ENCODE measurements around the gene TSKU. TPM values are rescaled to one million over a fixed set of nuclear protein-coding genes. Genes with fewer than 3 reads are reported as not detected.
"Not testable (repeated sequence)": the region's sequence is repeated elsewhere in the genome, so short reads cannot be mapped to it uniquely, and the experiment has no call there.

TSKU gene
- total and polyA plus RNA-seq, 9 of the 15 experiments (the other 6 are each of a cell fraction or from before 2014, with no cell fraction given): 0.60 to 11.9 (median 8.4) TPM

DNA sequence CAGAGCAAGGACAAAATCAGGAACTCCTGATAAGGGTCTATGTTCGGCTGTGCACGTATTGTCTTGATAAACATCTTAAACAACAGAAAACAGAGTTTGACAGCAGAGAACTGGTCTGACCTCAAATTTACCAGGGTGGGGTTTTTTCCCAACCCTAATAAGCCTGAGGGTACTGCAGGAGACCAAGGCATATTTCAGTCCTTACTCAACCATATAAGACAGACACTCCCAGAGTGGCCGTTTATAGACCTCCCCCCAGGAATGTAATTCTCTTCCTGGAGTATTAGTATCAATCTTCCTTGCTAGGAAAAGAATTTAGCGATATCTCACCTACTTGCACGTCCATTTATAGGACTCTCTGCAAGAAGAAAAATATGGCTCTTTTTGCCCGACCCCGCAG, 32.5 kb downstream of the TSKU start:
- H4K20me1 ChIP-seq (replicated peaks; ENCODE audit: control insufficient read depth, insufficient read depth, low read length); H2AFZ ChIP-seq (ENCODE audit: low read depth, low read length); H3K4me2 ChIP-seq (ENCODE audit: insufficient read depth, low read length); intact Hi-C loops (cut with micrococcal nuclease); BruUV-seq (replicated peaks); ATAC-seq; DNase-seq (ENCODE audit: extremely low read depth in 1 of 4, low spot score in 3 of 4); H3K27ac ChIP-seq (ENCODE audit: extremely low read depth, low read depth, low read length); H3K9me1 ChIP-seq (ENCODE audit: control insufficient read depth, insufficient read depth, low read length); H3K79me2 ChIP-seq (ENCODE audit: control insufficient read depth, insufficient read depth, low read length); CTCF ChIA-PET (ENCODE audit: low intra/inter-chr PET ratio); H3K9me3 ChIP-seq (replicated peaks; ENCODE audit: control insufficient read depth, insufficient read depth, low read depth, low read length); H3K4me1 ChIP-seq (replicated peaks in 1 of 2; ENCODE audit: control insufficient read depth in 2 of 2, insufficient read depth in 2 of 2, low read length in 2 of 2); in situ Hi-C loops (cut with MboI); H3K4me3 ChIP-seq; H3K36me3 ChIP-seq (ENCODE audit: control insufficient read depth, insufficient read depth, low read length); H3K27me3 ChIP-seq (ENCODE audit: control insufficient read depth in 2 of 2, insufficient read depth in 2 of 2, low read length in 2 of 2); FAIRE-seq; H3K9ac ChIP-seq (ENCODE audit: insufficient read depth in 1 of 2, low read depth in 2 of 2, low read length in 2 of 2); TF ChIP-seq TEAD4 (CRISPR knock-in tag; IDR thresholded peaks at IDR 0.05; ENCODE audit: borderline replicate concordance); ID3 (CRISPR knock-in tag; IDR thresholded peaks at IDR 0.05): not testable (repeated sequence)
- 58% methylated on average over 7 of the region's 7 CpGs for WGBS (ENCODE audit: insufficient coverage, low coverage, missing lambda C conversion rate)
- POLR2A ChIA-PET: interaction anchor here (0.6 kb wide), 1 partner anchor 369 kb away, joined by 3 read pairs; no protein-coding TSS in a partner anchor
- TF ChIP-seq TEAD4 (IDR thresholded peaks at IDR 0.05; ENCODE audit: low read length): 0 out of 2 replicates have a peak, but pooled peaks have one; percentile 7
- TF ChIP-seq ZEB2 (IDR thresholded peaks at IDR 0.05): peak; percentile 57; the same call in 1 of the 2 replicates
- TF ChIP-seq ID3 (tag; IDR thresholded peaks at IDR 0.05): 0 out of 2 replicates have a peak, but pooled peaks have one; percentile 21
- TF ChIP-seq XRCC3 (IDR thresholded peaks at IDR 0.05): peak; percentile 63; the same call in 1 of the 2 replicates
- peak; percentile 90 for TF ChIP-seq ZNF280A (IDR thresholded peaks at IDR 0.05; ENCODE audit: low read depth, partially characterized antibody)
- TF ChIP-seq TRIM28 (IDR thresholded peaks at IDR 0.05): peak; percentile 95
- peak; percentile 64 to 79; a peak in 3 of 4 replicates for TF ChIP-seq TRIM24 (IDR thresholded peaks at IDR 0.05)
- peak; percentile 81; the same call in 1 of the 2 replicates for TF ChIP-seq CBX1 (IDR thresholded peaks at IDR 0.05; ENCODE audit: low read depth)
- peak in 1 of 2 experiments; percentile 95; a peak in 2 of 3 replicates for TF ChIP-seq CBX3 (IDR thresholded peaks at IDR 0.05; ENCODE audit: borderline replicate concordance in 1 of 2, low read length in 2 of 2)
- TF ChIP-seq MTA3 (IDR thresholded peaks at IDR 0.05; ENCODE audit: borderline replicate concordance): 0 out of 2 replicates have a peak, but pooled peaks have one; percentile 21
- TF ChIP-seq CBX5 (IDR thresholded peaks at IDR 0.05; ENCODE audit: borderline replicate concordance, low read depth): peak; percentile 97
- peak; percentile 84; the same call in 1 of the 2 replicates for TF ChIP-seq ZNF445 (CRISPR knock-in tag; IDR thresholded peaks at IDR 0.05; ENCODE audit: low read depth)
- TF ChIP-seq, protein P1, sequence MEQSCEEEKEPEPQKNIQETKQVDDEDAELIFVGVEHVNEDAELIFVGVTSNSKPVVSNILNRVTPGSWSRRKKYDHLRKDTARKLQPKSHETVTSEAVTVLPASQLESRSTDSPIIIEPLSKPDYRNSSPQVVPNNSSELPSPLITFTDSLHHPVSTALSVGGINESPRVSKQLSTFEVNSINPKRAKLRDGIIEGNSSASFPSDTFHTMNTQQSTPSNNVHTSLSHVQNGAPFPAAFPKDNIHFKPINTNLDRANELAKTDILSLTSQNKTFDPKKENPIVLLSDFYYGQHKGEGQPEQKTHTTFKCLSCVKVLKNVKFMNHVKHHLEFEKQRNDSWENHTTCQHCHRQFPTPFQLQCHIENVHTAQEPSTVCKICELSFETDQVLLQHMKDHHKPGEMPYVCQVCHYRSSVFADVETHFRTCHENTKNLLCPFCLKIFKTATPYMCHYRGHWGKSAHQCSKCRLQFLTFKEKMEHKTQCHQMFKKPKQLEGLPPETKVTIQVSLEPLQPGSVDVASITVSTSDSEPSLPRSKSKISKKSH (CRISPR knock-in tag; IDR thresholded peaks at IDR 0.05): peak; percentile 93; the same call in 1 of the 2 replicates

All from K562 (cell line).